ENCODE measurements around the gene CDCA3. TPM values are rescaled to one million over a fixed set of nuclear protein-coding genes. Genes with fewer than 3 reads are reported as not detected.
A peak's percentile ranks its signal among the peaks of the same experiment; 100 is the strongest.

The CDCA3 gene
- total RNA-seq, 1 donor from 2014 or later: 1.1 TPM

- Histone ChIP-seq H3K27ac (no peak overlapping the region), H3K4me3 (no peak overlapping the region), H3K4me1 (peaks cover 11% of the 10 kb centered on the region), H3K36me3 (no peaks in the 10 kb centered on the region), H3K9me3 (no peaks in the 10 kb centered on the region), H3K27me3 (no peaks in the 10 kb centered on the region)
- intact Hi-C loops (cut with DNase I): loop anchor here (10.0 kb wide), 1 partner anchor 89 kb away; no protein-coding TSS in a partner anchor
- DNase-seq (no peak), ATAC-seq (no peak)
- no peak for TF ChIP-seq CTCF (IDR thresholded peaks at IDR 0.05)
Observed at GRCh38 chr12:6823182-6824084, 27.7 kb downstream of the CDCA3 start.

- Histone ChIP-seq H3K27me3 (no peaks in the 10 kb centered on the region), H3K4me1 (peaks cover 11% of the 10 kb centered on the region), H3K27ac (no peak overlapping the region), H3K36me3 (no peaks in the 10 kb centered on the region), H3K4me3 (peak overlapping the region; percentile 51), H3K9me3 (no peaks in the 10 kb centered on the region)
- no peak for TF ChIP-seq CTCF (IDR thresholded peaks at IDR 0.05)
- DNase-seq (no peak), ATAC-seq (no peak)
- intact Hi-C loops (cut with DNase I): loop anchor here (10.0 kb wide), 1 partner anchor 88 kb away; no protein-coding TSS in a partner anchor
Observed at GRCh38 chr12:6822426-6823135, 28.5 kb downstream of the CDCA3 start.

GRCh38 chr12:6821591-6822425 is 29.3 kb downstream of the CDCA3 start, which contains the start of gene GPR162:
GPR162 (plus strand) TSS chr12:6821821; CDS start chr12:6823899, 2,078 bp downstream.
- intact Hi-C loops (cut with DNase I): loop anchor here (10.0 kb wide), 1 partner anchor 87 kb away; no protein-coding TSS in a partner anchor
- Histone ChIP-seq H3K9me3 (no peaks in the 10 kb centered on the region), H3K27me3 (no peaks in the 10 kb centered on the region), H3K4me3 (peak within 1 kb of the TSS; percentile 51), H3K36me3 (no peaks in the 10 kb centered on the region), H3K4me1 (peaks cover 6% of the 10 kb centered on the region), H3K27ac (peak within 1 kb of the TSS; percentile 55)
- no peak for TF ChIP-seq CTCF (IDR thresholded peaks at IDR 0.05)
- peak; percentile 75 for DNase-seq
- ATAC-seq: peak; percentile 56

- intact Hi-C loops (cut with DNase I): loop anchor here (10.0 kb wide), 1 partner anchor 85 kb away; no protein-coding TSS in a partner anchor
- ATAC-seq (no peak), DNase-seq (no peak)
- Histone ChIP-seq H3K27ac (no peak overlapping the region), H3K9me3 (no peaks in the 10 kb centered on the region), H3K4me3 (no peak overlapping the region), H3K4me1 (peaks cover 6% of the 10 kb centered on the region), H3K36me3 (no peaks in the 10 kb centered on the region), H3K27me3 (no peaks in the 10 kb centered on the region)
- no peak for TF ChIP-seq CTCF (IDR thresholded peaks at IDR 0.05)
Observed at GRCh38 chr12:6820166-6820565, 30.9 kb downstream of the CDCA3 start.

Data from upper lobe of right lung (tissue), 1 donor.